GM12892 (cell line): ENCODE data around the gene MPRIP. TPM values are rescaled to one million over a fixed set of nuclear protein-coding genes. Genes with fewer than 3 reads are reported as not detected.
"Not testable (repeated sequence)": the region's sequence is repeated elsewhere in the genome, so short reads cannot be mapped to it uniquely, and the experiment has no call there.

ENCODE experiments used
- DNase-seq: peaks from one replicate; pipeline ENCODE4 v3.0.0; 2011; ENCODE audit not compliant: insufficient read length
- FAIRE-seq: peaks from 2 replicates; lab custom pipeline; 2011; peaks lifted over from hg19 to GRCh38; lab: Jason Lieb, UNC
- POLR2A ChIP-seq: IDR thresholded peaks from 2 replicates; pipeline ENCODE4 v1.6.1; 2011; ENCODE audit warnings: low read depth, low read length, control low read depth
- POLR2AphosphoS5 ChIP-seq: IDR thresholded peaks from 2 replicates; pipeline ENCODE4 v1.6.1; 2011; ENCODE audit warnings: low read depth, low read length, control low read depth
- TAF1 ChIP-seq: IDR thresholded peaks from 2 replicates; pipeline ENCODE4 v1.6.1; 2011; ENCODE audit warnings: low read depth, mild to moderate bottlenecking, control low read depth, low read length, borderline replicate concordance
- polyA plus RNA-seq: library from polyadenylated mRNA; unstranded; fragments of >200 nt; gene quantifications from one replicate; pipeline ENCODE4 v1.2.1, GENCODE V29; 2012; ENCODE audit warnings: missing spikeins, inconsistent platforms; ENCODE audit not compliant: missing spikeins

MPRIP gene
- polyA plus RNA-seq = 53.9 TPM

GRCh38 chr17:17042384-17042736 is at the start of gene MPRIP:
TSS of gene MPRIP (plus strand) at chr17:17042457. CDS start at chr17:17042849, 392 bp downstream.
- TF ChIP-seq TAF1 (no peak), POLR2A (peak; percentile 20; the same call in 1 of the 2 replicates)
- DNase-seq = no peak
- no peak for FAIRE-seq

- FAIRE-seq (no peak), DNase-seq (no peak)
- TF ChIP-seq POLR2A (no peak), POLR2AphosphoS5 (no peak), TAF1 (no peak)
These were observed 47.6 kb upstream of the MPRIP start for GRCh38 chr17:16994631-16995030.

GRCh38 chr17:16995930-16996329 is 46.3 kb upstream of the MPRIP start:
- no peak for FAIRE-seq
- DNase-seq = no peak
- no peak for TF ChIP-seq POLR2AphosphoS5
- no peak for TF ChIP-seq POLR2A
- no peak for TF ChIP-seq TAF1

GRCh38 chr17:16996726-16997125 is 45.5 kb upstream of the MPRIP start:
- FAIRE-seq = not testable (repeated sequence)

GRCh38 chr17:16997514-16998429 is 44.5 kb upstream of the MPRIP start:
- DNase-seq = no peak
- TF ChIP-seq POLR2AphosphoS5 = no peak
- TF ChIP-seq TAF1 = no peak
- TF ChIP-seq POLR2A = no peak
- no peak for FAIRE-seq

More at GRCh38 chr17:16996726-16997125, 45.5 kb upstream of the MPRIP start:
- not testable (repeated sequence) for DNase-seq

GRCh38 chr17:16999931-17000625 is 42.2 kb upstream of the MPRIP start:
- FAIRE-seq = no peak
- no peak for DNase-seq
- TF ChIP-seq POLR2A = no peak
- no peak for TF ChIP-seq TAF1
- no peak for TF ChIP-seq POLR2AphosphoS5

GRCh38 chr17:17001076-17001777 is 41.0 kb upstream of the MPRIP start:
- TF ChIP-seq POLR2AphosphoS5 (no peak), TAF1 (no peak), POLR2A (no peak)
- no peak for FAIRE-seq
- DNase-seq = no peak

- FAIRE-seq (peak; percentile 90), DNase-seq (peak; percentile 92)
- TF ChIP-seq TAF1 = no peak
- no peak for TF ChIP-seq POLR2A
- TF ChIP-seq POLR2AphosphoS5 = no peak
These were observed 40.3 kb upstream of the MPRIP start for GRCh38 chr17:17001874-17002520.

- not testable (repeated sequence) for DNase-seq, FAIRE-seq
These were observed 39.2 kb upstream of the MPRIP start for GRCh38 chr17:17002731-17003715.

GRCh38 chr17:17004251-17004996 is 37.8 kb upstream of the MPRIP start:
- TF ChIP-seq POLR2A (no peak), TAF1 (no peak), POLR2AphosphoS5 (no peak)
- FAIRE-seq = no peak
- DNase-seq = no peak

- not testable (repeated sequence) for DNase-seq, FAIRE-seq
These were observed 37.2 kb upstream of the MPRIP start for GRCh38 chr17:17004997-17005614.

GRCh38 chr17:17007891-17008290 is 34.4 kb upstream of the MPRIP start:
- not testable (repeated sequence) for DNase-seq
- peak; percentile 36 for FAIRE-seq

GRCh38 chr17:17008621-17009397 is 33.4 kb upstream of the MPRIP start:
- not testable (repeated sequence) for FAIRE-seq, DNase-seq

- FAIRE-seq, DNase-seq: not testable (repeated sequence)
These were observed 32.3 kb upstream of the MPRIP start for GRCh38 chr17:17009972-17010371.
